GM18873 (cell line): ENCODE measurements around the gene SUOX.
A peak's percentile ranks its signal among the peaks of the same experiment; 100 is the strongest.
"Not testable (repeated sequence)": the region's sequence is repeated elsewhere in the genome, so short reads cannot be mapped to it uniquely, and the experiment has no call there.

Experiments
- ATAC-seq: cut with Tn5 transposase; IDR thresholded peaks from one replicate; pipeline ENCODE4 v1.9.1; 2021; ENCODE audit warnings: mild to moderate bottlenecking, moderate library complexity, moderate number of reproducible peaks; ENCODE audit not compliant: unreplicated experiment, low FRiP score

Gene SUOX

GRCh38 chr12:55996715-55997534 is at the start of gene SUOX:
TSS of gene SUOX (plus strand) at chr12:55997276. CDS start at chr12:56002222, 4,946 bp downstream.
- ATAC-seq = peak; percentile 98

GRCh38 chr12:55955344-55955743 is 41.7 kb upstream of the SUOX start:
- no peak for ATAC-seq

GRCh38 chr12:55955800-55956508 is 41.1 kb upstream of the SUOX start:
- no peak for ATAC-seq

- no peak for ATAC-seq
Measured at GRCh38 chr12:55957106-55957859, 39.8 kb upstream of the SUOX start.

DNA sequence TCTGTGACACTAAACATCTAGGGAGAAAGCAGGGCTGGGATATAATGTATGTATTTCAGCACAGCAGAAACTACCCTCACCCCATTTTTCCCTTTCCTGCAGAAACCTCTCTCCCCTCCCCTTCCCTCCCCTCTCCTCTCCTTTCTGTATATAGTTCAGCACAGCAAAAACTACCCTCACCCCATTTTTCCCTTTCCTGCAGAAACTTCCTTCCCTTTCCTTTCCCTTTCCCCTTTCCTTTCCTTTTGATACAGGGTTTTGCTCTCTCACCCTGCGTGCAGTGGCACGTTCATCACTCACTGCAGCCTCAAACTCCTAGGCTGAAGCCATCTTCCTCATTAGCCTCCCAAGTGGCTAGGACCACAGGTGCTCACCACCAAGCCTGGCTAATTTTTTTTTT is 33.3 kb upstream of the SUOX start:
- ATAC-seq = no peak

DNA sequence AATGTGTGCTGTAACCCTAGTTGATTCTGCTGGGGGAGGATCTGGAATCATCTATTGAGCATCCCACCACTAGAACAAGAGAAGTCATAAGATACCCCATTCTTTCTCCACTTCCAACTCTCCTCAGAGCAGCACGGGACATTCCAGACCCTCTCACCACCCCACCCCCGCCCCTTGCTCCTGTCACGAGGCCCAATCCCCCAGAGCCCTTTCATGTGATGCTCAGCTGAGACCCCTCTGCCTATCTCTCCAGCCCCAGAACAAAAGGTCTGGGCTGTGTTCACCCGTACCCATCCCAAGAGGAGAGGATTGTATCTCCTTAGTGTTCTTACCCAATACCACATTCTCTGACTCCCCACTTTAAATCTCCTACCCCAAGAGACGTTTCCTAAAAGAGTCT is 31.8 kb upstream of the SUOX start:
- no peak for ATAC-seq

GRCh38 chr12:55965941-55966407 is 31.1 kb upstream of the SUOX start, which contains the start of gene PMEL:
TSS of gene PMEL (minus strand) at chr12:55966042. CDS start at chr12:55966011, 31 bp downstream.
- ATAC-seq = no peak

DNA sequence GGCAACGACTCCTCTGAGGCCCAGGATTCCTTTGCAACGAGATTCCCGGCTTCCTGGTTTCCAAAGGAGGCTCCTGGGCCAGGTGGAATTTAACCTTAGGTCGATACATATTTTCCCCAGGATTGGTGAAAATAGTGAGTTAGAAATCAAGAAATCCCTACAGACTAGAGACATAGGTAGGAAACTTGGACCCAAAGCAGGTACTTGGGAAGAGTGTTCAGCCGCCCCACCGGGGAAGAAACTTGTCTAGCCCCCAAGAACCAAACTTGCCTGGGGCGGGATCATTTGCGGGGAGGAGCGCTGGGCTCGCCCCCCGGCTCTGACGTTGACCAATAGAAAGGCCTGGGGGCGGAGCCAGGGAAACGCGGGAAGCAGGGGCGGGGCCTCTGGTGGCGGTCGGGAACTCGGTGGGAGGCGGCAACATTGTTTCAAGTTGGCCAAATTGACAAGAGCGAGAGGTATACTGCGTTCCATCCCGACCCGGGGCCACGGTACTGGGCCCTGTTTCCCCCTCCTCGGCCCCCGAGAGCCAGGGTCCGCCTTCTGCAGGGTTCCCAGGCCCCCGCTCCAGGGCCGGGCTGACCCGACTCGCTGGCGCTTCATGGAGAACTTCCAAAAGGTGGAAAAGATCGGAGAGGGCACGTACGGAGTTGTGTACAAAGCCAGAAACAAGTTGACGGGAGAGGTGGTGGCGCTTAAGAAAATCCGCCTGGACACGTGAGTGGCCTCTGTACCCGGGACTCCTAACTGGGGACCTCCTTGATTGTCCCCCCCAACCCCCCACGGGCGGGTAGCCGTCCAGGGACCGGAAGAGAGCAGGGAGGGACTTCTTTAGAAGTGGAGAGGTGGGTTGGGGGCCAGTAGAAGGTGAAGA is 30.4 kb upstream of the SUOX start, which contains the start of gene CDK2:
Gene CDK2 (plus strand): TSS at position 423 of the 874 bp plus-strand sequence. CDS start 179 bp downstream, at position 602.
- peak; percentile 83 for ATAC-seq

GRCh38 chr12:55969356-55969755 is 27.7 kb upstream of the SUOX start:
- ATAC-seq = no peak

- ATAC-seq = no peak
Measured at GRCh38 chr12:55970775-55971174, 26.3 kb upstream of the SUOX start.

DNA sequence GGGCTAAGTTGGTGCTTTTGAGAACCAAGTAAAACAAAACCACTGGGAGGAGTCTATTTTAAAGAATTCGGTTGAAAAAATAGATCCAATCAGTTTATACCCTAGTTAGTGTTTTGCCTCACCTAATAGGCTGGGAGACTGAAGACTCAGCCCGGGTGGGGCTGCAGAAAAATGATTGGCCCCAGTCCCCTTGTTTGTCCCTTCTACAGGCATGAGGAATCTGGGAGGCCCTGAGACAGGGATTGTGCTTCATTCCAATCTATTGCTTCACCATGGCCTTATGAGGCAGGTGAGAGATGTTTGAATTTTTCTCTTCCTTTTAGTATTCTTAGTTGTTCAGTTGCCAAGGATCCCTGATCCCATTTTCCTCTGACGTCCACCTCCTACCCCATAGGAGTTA is 25.0 kb upstream of the SUOX start:
- ATAC-seq = no peak

GRCh38 chr12:55972456-55972855 is 24.6 kb upstream of the SUOX start:
- no peak for ATAC-seq

- no peak for ATAC-seq
Measured at GRCh38 chr12:55972911-55973598, 24.0 kb upstream of the SUOX start.

- ATAC-seq = peak; percentile 93
Measured at GRCh38 chr12:55973599-55974307, 23.3 kb upstream of the SUOX start, which contains the start of gene RAB5B. TSS of gene RAB5B (plus strand) at chr12:55974078. CDS start at chr12:55986961, 12,883 bp downstream.

GRCh38 chr12:55974308-55974730 is 22.8 kb upstream of the SUOX start:
- ATAC-seq = peak; percentile 0

GRCh38 chr12:55978393-55978792 is 18.7 kb upstream of the SUOX start:
- ATAC-seq = no peak

DNA sequence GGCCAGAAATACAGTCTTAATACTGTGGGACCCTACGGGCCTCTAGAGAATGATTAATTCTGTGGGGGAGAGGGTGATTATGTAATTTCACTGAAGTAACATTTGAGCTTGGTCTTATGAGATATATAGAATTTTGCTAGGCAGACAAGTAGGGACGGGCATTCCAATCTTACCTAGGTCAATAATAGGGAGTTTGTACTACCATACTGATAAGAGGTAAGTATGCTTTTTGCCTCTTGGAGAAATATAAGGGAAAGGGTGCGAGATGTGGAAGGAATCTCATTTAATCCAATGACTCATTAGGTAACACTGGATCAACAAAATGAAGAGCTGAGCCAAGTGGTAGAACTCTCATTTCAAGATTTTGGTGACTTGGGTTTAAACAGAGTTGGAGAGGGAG is 18.0 kb upstream of the SUOX start:
- ATAC-seq = no peak

GRCh38 chr12:55981882-55982281 is 15.2 kb upstream of the SUOX start:
- ATAC-seq = not testable (repeated sequence)
